ENCODE measurements around the gene RPH3AL. TPM values are rescaled to one million over a fixed set of nuclear protein-coding genes. Genes with fewer than 3 reads are reported as not detected.
"Not testable (repeated sequence)": the region's sequence is repeated elsewhere in the genome, so short reads cannot be mapped to it uniquely, and the experiment has no call there.

Gene RPH3AL
- total RNA-seq, 1 donor from 2014 or later: 40.5 TPM

DNA sequence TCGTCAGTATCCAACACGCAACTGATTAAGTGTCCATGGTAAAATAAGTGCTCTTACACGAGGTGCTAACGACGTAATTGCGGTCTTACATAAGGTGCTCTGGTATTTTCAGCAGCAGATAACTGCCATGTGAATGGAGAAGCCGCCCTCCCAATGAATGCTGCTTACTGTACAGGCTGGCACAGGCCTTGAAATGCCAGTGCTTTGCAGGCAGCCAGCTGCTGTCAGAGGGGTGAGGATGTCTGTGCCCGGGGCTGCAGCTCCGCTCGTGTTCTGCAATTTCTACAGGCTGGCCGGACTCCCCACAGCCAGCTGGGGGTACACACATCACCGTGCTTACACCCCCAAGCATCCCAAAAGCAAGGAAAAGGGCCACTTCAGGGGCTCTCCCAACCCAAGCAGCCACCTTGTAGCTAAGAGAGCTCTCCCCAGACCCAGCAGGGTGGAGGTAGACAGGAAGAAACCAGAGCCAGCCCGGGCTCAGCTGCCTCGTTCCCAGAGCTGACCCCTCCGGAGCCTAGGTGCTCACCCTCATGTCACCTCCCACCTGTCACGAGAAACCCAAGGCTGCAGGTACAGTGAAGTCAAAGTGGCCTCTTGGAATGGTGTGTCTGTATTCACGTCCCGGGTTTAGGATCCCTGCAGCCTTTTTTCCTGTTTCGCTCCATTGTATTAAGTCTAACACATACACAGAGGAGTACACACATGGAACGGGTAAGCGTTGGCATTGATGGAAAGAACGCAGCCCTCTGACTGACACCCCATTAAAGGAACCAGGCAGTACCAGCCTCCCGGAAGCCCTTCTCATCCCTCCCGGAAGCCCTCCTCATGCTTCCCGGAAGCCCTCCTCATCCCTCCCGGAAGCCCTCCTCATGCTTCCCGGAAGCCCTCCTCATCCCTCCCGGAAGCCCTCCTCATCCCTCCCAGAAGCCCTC is 27.2 kb upstream of the RPH3AL start:
- DNase-seq (ENCODE audit: low read depth): no peak

DNA sequence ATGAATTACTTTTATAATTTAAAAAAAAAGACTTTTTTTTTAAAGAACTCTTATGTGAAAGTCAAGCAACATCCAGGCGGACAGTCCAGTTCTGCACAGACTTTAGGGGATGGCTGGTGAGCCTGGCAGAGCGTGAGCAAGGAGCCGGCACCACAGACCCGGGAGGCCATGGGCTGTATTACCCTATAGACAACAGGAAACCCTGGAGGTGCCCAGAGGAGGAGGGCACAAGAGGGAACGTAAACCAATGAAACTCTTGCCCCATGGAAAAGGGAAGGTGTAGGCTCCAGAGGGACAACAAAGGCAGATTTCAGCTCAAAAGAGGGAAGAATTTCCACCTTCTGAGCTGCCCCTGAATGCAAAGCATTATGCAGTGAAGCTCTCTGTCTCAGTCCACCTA is 25.5 kb upstream of the RPH3AL start:
- no peak for DNase-seq (ENCODE audit: low read depth)

DNA sequence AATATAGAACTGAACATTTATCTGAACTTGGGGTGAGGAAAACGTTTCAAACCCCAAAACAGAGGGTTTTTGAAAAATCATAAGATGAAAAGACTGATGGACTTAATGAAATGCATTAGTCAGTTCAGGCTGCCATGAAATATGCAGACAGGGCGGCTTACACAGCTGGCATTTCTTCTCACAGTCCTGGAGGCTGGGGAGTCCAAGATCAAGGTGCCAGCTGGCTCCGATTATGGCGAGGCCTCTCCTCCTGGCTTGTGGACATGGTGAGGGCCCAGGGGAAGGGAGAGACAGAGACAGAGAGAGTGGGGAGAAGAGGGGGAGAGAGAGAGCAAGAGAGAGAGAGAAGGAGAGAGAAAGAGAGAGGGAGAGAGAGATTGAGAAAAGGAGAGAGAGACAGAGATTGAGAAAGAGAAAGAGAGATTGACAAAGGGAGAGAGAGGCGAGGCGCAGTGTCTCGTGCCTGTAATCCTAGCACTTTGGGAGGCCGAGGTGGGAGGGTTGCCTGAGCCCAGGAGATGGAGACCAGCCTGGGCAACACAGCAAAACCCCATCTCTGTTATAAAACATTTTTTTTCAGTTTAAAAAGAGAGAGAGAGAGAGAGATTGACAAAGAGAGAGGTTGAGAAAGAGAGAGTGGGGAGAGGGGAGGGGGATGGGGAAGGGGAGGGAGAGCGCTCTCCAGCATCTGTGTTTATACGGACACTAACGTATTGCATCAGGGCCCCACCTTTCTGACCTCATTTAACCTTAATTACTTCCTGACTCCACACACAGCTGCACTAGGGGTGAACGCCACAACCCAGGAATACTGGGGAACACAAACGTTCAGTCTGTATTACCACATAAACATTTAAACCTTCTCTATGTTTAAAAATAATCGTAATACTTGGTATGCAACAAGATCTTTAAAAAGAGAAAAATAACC is 24.6 kb upstream of the RPH3AL start:
- no peak for DNase-seq (ENCODE audit: low read depth)

DNA sequence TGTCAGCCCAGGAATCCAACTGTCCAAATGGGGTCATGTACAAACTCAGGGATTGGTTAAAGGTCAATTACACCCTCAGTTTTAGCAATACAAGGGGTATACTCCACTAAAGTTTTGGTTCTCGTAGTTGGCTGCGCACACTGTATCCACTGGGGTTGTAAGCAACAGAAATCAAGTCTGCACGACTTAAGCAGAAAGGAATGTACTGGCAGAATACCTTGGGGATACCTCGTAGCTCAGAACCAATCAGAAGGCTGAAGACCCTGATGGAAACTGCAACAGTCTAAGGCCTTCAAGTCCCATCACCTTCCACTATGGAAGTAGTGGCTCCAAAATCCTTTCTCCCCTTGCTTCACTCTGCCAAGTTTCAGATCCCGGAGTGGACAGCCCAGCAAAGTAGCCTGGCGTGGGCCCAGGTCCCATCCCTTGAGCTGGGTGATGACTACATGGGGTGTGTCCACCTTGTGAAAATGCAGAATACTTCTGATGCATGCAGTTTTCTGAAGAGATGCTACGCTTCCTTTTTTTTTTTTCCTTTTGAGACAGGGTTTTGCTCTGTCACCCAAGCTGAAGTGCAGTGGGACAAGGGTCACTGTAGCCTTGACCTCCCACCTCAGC is 21.1 kb upstream of the RPH3AL start:
- no peak for DNase-seq (ENCODE audit: low read depth)

DNA sequence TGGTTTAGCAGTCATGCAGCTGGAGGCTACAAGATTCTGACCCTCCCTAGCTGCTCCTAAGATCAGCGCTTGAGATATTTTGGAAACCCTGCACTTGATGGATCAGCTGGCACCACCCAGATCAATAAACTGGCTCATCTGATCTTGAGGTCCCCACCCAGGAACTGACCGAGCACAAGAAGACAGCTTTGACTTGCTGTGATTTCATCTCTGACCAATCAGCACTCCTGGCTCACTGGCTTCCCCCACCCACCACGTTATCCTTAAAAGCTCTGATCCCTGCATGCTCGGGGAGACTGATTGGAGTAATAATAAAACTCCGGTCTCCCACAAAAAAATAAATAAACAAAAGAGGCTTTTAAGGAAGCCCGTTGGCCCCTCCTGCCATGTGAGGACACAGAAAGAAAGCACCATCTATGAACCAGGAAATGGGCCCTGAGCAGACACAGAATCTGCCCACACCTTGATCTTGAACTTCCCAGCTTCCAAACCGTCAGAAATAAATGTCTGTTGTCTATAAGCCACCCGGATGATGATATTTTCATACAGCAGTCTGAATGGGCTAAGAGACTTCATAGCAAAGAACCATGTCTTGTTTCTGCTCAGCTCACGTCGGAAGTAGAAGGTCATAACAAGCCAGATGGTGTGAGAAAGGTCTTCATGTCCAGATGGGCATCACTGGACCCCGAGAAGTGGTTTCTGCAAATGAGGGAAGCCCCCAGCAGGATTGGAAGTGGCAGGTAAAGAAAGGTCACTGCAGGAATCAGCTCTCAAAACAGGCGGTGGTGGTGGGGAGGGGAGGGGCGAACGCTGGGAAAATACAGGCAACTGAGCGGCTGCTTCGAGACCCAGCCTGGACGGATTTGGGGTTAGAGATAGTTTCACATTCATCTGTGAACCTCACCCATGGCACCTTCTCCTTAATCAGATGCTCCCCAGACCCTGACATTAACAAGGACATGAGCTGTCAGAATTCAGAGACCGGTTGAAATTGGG is 19.8 kb upstream of the RPH3AL start:
- no peak for DNase-seq (ENCODE audit: low read depth)

DNA sequence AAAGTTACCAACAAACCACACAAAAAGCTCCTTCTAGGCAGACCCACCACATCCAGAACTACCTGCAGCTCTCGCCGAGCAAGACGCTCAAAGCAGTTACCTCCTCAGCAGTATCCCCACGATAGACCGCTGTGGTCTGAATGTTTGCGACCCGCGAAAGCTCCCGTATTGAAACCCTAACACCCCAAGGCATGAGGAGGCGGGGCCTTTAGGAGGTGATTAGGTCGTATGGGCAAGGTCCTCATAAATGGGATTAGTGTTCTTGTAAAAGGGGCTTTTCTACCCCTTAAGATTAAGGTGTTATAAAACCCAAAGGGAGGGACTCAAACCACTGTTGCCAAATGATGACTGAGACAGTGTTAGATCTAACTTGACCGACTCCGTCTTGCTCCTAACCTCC is 19.0 kb upstream of the RPH3AL start:
- DNase-seq (ENCODE audit: low read depth): no peak

DNA sequence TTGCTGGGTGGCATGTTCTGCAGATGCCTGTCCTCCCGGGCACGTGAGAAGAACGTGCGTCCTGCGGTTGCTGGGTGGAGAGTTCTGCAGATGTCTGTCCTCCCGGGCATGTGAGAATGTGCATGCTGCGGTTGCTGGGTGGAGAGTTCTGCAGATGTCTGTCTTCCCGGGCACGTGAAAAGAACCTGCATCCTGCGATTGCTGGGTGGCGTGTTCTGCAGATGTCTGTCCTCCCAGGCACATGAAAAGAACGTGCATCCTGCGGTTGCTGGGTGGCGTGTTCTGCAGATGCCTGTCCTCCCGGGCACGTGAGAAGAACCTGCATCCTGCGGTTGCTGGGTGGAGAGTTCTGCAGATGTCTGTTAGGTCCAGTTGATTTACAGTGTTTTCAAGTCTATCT is 15.0 kb upstream of the RPH3AL start:
- not testable (repeated sequence) for DNase-seq (ENCODE audit: low read depth)

DNA sequence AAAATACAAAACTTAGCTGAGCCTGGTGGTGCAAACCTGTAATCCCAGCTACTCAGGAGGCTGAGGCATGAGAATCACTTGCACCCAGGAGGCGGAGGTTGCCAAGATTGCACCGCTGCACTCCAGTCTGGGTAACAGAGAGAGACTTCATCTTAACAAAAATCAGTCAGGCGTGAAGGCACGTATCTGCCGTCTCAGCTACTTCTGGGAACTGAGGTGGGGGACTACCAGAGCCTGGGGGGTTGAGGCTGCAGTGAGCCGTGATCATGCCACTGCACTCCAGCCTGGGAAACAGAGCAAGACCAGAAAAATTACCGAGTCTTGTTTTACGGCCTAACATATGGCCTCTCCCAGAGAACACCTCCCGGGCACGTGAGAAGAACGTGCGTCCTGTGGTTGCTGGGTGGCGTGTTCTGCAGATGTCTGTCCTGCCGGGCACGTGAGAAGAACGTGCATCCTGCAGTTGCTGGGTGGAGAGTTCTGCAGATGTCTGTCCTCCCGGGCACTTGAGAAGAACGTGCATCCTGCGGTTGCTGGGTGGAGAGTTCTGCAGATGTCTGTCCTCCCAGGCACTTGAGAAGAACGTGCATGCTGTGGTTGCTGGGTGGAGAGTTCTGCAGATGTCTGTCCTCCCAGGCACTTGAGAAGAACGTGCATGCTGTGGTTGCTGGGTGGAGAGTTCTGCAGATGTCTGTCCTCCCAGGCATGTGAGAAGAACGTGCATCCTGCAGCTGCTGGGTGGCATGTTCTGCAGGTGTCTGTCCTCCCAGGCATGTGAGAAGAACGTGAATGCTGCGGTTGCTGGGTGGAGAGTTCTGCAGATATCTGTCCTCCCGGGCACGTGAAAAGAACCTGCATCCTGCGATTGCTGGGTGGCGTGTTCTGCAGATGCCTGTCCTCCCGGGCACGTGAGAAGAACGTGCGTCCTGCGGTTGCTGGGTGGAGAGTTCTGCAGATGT is 14.3 kb upstream of the RPH3AL start:
- not testable (repeated sequence) for DNase-seq (ENCODE audit: low read depth)

DNA sequence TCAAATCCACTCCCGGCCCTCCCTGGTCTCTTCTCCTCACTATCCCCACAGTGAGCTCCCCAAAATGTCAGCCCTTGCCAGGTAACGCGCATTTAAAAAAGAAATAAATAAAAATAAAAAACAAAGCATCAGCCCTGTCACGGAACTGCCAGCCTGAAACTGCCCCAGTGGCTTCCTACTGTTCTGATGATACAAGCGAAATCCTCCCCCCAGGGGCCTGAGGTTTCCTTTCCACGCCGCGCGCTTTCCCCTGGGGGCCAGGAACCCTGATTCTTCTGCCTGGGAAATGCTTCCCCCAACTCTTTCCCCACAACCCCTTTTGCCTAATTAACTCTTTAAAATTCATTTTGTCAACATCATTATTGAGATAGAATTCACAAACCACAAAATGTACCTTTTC is 12.2 kb upstream of the RPH3AL start:
- DNase-seq (ENCODE audit: low read depth): no peak

DNA sequence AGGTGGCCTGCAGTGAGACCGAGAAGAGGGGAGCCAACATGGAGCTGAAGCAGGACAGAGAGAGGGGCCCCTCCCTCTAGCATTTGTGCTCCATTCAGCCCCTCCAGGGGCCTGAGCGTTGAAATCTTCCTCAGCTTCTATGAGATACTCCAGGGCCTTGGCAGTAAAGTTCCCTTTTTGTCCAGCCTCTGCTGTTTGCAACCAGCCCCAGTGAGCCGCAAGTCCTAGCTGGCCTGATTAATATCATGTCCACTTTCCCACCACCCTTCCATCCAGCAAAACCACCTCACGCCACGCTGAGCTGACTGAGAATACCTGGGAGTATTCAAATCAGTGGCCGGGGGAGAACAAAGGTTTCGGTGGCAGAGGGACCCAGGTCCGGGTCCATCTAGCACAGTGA is 11.7 kb upstream of the RPH3AL start:
- no peak for DNase-seq (ENCODE audit: low read depth)

DNA sequence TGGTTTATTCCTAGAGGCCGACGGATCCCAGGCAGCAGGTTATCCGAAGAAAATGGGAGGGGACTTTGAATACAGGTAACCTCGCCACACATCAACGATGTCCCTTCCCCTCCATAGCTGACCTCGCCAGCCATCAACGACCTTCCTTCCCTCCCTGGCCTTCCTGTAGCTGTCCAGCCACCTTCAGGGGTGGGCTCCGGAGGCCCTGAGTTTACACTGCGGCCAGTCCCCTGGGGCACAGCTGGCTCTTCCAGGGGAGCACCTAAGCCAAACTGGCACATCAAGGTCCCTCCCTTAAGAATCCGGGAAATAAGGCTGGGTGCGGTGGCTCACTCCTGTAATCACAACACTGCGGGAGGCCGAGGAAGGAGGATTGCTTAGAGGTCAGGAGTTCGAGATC is 10.1 kb upstream of the RPH3AL start:
- no peak for DNase-seq (ENCODE audit: low read depth)

DNA sequence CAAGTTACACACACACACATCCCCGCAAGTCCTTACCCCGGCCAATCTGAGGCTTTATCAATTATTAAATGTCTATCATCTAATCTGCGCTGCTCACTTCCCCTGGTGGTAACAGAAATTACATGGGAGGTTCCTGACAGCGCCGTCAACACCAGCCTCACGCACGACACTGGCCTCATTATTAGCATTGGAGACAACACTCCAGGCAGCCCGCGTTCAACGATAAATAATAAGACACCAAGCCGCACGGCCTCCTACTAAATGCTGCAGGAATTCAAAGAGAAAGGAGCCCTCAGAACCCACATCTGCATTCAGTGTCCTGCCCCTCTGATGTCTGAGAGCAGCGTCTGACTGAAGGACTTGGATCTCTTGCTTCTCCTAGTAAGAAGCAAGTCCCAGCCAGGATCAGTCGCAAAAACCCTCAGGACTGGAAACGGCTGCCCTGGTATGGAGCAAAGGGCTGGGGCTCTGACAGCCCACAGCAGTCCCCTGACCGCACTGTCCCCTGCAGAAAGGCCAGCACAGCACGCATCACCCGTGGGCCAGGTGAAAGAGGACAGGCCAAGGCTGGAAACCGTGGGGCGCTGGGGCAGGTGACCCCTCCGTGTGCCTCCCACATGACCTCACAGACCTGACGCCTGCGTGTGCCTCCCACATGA is 7.6 kb upstream of the RPH3AL start:
- DNase-seq (ENCODE audit: low read depth): no peak

DNA sequence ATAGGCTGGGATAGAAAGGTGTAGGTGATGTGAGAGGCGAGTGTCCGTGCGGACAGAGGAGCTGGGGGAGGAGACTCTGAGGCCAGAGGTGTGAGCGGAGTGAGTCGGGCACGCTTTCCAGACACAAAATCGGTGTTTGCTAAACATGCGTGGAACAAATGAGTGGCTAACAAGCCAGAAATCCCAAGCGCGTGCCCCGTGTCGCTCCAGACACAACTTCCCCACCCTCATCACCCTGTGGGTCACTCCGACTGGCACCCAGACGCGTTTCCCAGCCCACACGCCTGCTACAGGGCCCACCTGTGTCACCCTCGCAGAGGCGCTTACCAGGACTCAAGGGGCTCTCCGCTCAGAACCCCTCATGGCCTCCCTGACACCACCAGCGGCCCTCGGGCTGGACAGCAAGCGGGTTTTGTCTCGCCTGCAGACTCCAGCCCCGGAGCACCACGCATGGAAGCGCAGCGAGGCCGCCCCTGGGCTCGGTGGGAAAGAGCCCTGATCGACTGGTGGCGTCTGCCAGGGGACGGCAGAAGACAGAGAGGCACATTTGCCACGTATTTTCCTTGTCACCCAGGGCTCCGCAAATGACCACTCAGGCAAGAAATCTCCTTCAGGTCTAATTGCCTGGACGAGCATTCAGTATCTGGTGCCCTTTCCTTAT is 6.0 kb upstream of the RPH3AL start:
- DNase-seq (ENCODE audit: low read depth): no peak

DNA sequence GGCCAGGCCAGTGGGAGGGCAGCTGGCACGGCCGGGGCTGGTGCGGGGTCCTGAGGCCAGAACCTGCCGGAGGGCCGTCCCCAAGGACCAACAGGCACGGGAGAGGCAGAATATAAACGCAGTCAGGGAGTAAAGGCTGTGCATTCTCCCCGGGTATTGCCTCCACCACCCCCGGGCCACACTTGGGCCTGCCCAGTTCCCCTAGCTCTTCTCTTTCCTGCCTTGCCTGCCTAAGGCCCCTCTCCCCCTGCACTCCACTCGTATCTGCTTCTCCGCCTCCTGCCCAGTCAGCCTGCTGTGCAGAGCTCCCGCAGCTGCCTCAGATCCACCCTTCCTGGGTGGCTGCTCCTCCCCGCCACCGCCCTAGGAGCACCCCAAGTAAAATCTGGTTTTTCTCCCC is 5.0 kb upstream of the RPH3AL start:
- DNase-seq (ENCODE audit: low read depth): no peak

DNA sequence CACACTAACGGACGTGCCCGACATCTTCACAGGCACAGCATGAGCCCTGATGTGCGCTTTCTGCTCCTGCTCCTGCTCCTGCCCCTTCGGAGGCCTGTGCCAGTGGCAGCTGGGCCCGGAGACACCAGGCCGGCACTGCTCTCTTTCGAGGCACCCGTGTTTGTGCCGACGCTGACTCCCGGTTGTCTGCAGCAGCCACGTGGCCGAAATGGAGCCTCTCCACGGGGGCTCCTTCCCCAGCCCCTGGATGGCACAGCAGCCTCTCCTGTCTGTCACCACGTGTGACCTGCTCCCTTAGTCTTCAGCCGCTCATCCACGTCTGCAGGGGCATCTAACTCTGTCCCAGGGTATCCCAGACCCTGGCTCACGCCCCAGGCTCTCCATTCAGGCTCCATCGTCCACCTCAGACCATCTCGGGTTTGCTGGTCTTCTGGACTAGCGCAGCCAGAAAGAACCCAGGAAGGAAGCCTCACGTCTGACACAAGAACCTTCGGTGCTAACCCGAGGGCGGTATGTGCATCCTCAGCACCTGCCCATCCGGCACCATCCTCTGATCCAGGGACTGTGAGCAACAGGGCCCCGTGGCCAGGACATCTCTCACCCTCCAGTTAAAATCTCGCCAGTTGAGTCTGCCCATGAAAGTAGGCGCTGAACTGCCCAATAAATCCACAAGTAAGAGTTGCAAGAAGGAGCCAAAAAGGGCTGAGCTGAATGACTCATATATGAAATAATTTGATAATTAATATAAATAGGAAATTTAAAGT is 4.2 kb upstream of the RPH3AL start:
- DNase-seq (ENCODE audit: low read depth): no peak

DNA sequence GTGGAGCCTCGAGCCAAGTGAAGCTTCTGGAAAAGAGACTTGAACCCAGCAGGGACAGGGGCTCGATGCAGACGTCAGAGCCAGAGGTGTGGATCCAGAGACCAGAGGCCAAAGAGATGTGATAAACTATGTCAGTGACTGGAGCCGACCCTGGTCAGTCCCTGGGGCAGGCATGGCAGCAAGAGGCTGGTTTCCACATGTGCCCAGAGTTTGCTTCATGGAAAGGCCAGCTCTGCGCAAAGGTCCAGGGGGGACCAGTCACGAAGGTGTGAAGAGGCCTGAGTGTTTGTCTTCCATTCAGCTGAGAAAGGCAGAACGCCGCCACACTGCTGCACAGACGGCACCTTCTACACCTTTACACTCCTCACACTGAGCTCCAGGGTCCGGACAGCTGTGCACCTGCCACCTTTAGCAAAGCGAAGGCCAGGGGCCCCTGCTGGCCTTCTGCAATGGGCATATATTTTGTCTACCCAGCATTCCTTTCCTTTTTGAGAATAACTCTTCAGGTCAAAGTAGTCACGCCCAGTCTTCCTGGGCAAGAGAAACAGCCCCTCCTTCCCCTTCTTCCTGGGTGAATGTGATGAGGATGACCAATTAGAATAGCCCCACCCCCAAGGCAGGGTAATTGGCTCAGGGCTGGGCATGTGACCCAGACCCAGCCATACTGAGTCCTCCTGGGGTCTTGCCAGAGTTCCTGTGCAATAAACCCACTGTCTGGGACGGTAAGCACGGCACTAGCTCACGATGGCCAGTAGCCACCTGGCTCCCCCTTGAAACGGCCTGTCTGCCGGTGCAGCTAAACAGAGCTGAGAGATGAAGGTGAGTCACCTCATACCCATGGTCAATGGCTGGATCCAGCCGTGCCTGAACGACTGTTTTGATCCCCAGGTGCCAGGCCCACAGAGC is 2.3 kb upstream of the RPH3AL start:
- peak; percentile 92 for DNase-seq (ENCODE audit: low read depth)

DNA sequence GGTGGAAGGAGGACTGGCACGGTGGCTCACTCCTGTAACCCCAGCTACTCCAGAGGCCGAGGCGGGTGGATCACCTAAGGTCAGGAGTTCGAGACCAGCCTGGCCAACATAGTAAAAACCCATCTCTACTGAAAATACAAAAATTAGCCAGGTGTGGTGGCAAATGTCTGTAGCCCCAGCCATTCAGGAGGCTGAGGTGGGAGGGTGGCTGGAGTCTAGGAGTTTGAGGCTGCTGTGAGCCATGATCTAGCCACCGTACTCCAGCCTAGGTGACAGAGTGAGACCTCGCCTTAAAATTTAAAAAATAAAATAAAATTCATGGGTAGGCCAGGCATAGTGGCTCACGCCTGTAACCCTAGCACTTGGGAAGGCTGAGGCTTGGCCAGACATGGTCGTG is 1.2 kb upstream of the RPH3AL start:
- DNase-seq (ENCODE audit: low read depth): no peak
